GM10248 (cell line): Measurements from ENCODE around the gene GPRIN3.
A peak's percentile ranks its signal among the peaks of the same experiment; 100 is the strongest.

Source experiments
- CTCF ChIA-PET: fragments of 300-600 bp; sonication (Branson Sonifier 250); formaldehyde crosslinking; extraction: SDS; loops from one replicate; lab custom pipeline; 2021; ENCODE audit warnings: antibody characterized with exemption; lab: Yijun Ruan, JAX
- POLR2A ChIA-PET: fragments of 350-650 bp; sonication (Branson Sonifier 250); formaldehyde crosslinking; extraction: SDS; loops from one replicate; lab custom pipeline; 2020; ENCODE audit warnings: antibody characterized with exemption; lab: Yijun Ruan, JAX
- DNase-seq: peaks from one replicate; pipeline ENCODE4 v3.0.0; 2012; ENCODE audit errors: extremely low spot score
- TF ChIP-seq, protein P1 (sequence below): IDR thresholded peaks from 2 replicates; pipeline ENCODE4 v1.5.1; 2012; ENCODE audit warnings: mild to moderate bottlenecking, low read depth; ENCODE audit errors: extremely low read depth, missing control alignments, control extremely low read depth

GPRIN3 gene

GRCh38 chr4:89334311-89334710 is 26.7 kb upstream of the GPRIN3 start:
- CTCF ChIA-PET: interaction anchor here (0.8 to 1.7 kb wide), 2 partner anchors 9 to 24 kb away, joined by 3 to 8 read pairs; no protein-coding TSS in a partner anchor
- POLR2A ChIA-PET: no interaction called here
- TF ChIP-seq, protein P1, sequence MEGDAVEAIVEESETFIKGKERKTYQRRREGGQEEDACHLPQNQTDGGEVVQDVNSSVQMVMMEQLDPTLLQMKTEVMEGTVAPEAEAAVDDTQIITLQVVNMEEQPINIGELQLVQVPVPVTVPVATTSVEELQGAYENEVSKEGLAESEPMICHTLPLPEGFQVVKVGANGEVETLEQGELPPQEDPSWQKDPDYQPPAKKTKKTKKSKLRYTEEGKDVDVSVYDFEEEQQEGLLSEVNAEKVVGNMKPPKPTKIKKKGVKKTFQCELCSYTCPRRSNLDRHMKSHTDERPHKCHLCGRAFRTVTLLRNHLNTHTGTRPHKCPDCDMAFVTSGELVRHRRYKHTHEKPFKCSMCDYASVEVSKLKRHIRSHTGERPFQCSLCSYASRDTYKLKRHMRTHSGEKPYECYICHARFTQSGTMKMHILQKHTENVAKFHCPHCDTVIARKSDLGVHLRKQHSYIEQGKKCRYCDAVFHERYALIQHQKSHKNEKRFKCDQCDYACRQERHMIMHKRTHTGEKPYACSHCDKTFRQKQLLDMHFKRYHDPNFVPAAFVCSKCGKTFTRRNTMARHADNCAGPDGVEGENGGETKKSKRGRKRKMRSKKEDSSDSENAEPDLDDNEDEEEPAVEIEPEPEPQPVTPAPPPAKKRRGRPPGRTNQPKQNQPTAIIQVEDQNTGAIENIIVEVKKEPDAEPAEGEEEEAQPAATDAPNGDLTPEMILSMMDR: no peak
- DNase-seq: no peak

- ChIA-PET POLR2A (no interaction called here), CTCF (no interaction called here)
- DNase-seq: no peak
Observed at GRCh38 chr4:89331686-89332544, 24.3 kb upstream of the GPRIN3 start.

DNA sequence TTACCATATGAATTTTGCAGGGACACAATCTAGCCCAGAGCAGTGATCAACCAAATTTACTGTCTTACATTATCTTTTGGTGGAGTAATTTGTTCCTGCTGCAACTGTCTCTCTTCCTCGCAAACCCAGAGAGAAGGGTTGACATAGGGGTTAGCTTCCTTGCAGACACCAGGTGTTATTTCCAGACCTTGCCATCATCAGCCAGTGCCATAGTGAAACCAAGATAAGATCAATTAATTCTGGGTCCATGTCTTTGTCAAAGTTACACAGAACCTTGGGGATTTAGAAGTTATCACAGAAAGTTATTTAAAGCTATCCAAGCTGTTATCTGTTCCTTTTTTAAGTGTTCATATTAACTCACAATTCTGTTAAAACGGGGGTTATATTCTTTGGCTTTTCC is 23.6 kb upstream of the GPRIN3 start:
- TF ChIP-seq, protein P1: no peak
- CTCF ChIA-PET: no interaction called here
- POLR2A ChIA-PET: no interaction called here
- DNase-seq: no peak

More at GRCh38 chr4:89331686-89332544, 24.3 kb upstream of the GPRIN3 start:
- TF ChIP-seq, protein P1: no peak

DNA sequence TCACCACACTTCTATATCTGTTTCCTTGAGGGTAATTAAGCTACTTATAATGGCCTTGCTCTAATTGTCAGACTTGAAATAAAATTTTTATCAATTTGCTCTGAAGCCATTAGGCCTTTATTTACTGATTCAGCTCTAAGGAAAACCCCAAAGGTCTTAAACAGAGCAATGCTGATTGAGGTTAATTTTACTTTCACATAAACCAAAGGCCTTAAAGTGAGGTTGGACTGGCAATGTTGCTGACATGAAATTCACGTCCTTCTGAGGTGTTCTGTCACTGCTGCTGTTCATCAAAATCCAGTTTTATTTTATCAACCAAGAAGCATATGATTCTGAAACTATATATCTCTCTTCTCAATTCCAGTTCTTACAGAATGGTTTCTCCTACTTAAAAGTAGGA is 21.7 kb upstream of the GPRIN3 start:
- no peak for DNase-seq
- CTCF ChIA-PET: interaction anchor here (1.4 kb wide), 1 partner anchor 30 kb away, joined by 3 read pairs; no protein-coding TSS in a partner anchor
- TF ChIP-seq, protein P1: no peak
- POLR2A ChIA-PET: no interaction called here

GRCh38 chr4:89324671-89325070 is 17.1 kb upstream of the GPRIN3 start:
- ChIA-PET POLR2A (no interaction called here), CTCF (interaction anchor here (1.0 to 2.5 kb wide), 2 partner anchors 10 to 13 kb away, joined by 3 to 8 read pairs; no protein-coding TSS in a partner anchor)
- DNase-seq: peak; percentile 34
- TF ChIP-seq, protein P1: no peak

- TF ChIP-seq, protein P1: no peak
- ChIA-PET CTCF (interaction anchor here (1.2 kb wide), 1 partner anchor 12 kb away, joined by 3 read pairs; no protein-coding TSS in a partner anchor), POLR2A (no interaction called here)
- no peak for DNase-seq
Observed at GRCh38 chr4:89322671-89323070, 15.1 kb upstream of the GPRIN3 start.
